GM19452 (cell line): ENCODE measurements around the gene ADCY7.

Experiments
- ATAC-seq: cut with Tn5 transposase; IDR thresholded peaks from one replicate; pipeline ENCODE4 v1.9.1; 2021; ENCODE audit not compliant: unreplicated experiment

ADCY7 gene

GRCh38 chr16:50265716-50266336 is 525 bp upstream of the ADCY7 start:
- no peak for ATAC-seq

- ATAC-seq, result no peak
These were observed 840 bp downstream of the ADCY7 start for GRCh38 chr16:50267151-50267631.

GRCh38 chr16:50267651-50268050 is 1.3 kb downstream of the ADCY7 start:
- ATAC-seq, result no peak

- ATAC-seq, result no peak
These were observed 2.0 kb downstream of the ADCY7 start for GRCh38 chr16:50268352-50268751.

- no peak for ATAC-seq
These were observed 2.8 kb downstream of the ADCY7 start for GRCh38 chr16:50269061-50269705.

- no peak for ATAC-seq
These were observed 3.6 kb downstream of the ADCY7 start for GRCh38 chr16:50269769-50270509.

- ATAC-seq, result no peak
These were observed 4.3 kb downstream of the ADCY7 start for GRCh38 chr16:50270510-50271147.

- no peak for ATAC-seq
These were observed 5.0 kb downstream of the ADCY7 start for GRCh38 chr16:50271148-50272041.

GRCh38 chr16:50272111-50272571 is 5.8 kb downstream of the ADCY7 start:
- no peak for ATAC-seq

GRCh38 chr16:50272687-50273381 is 6.5 kb downstream of the ADCY7 start:
- no peak for ATAC-seq

GRCh38 chr16:50273382-50273690 is 7.0 kb downstream of the ADCY7 start:
- no peak for ATAC-seq

GRCh38 chr16:50273888-50274325 is 7.6 kb downstream of the ADCY7 start:
- peak; percentile 65 for ATAC-seq

- ATAC-seq, result peak; percentile 39
These were observed 8.2 kb downstream of the ADCY7 start for GRCh38 chr16:50274326-50275097.

- no peak for ATAC-seq
These were observed 8.7 kb downstream of the ADCY7 start for GRCh38 chr16:50275098-50275415.

- no peak for ATAC-seq
These were observed 9.3 kb downstream of the ADCY7 start for GRCh38 chr16:50275428-50276325.

- ATAC-seq, result no peak
These were observed 9.9 kb downstream of the ADCY7 start for GRCh38 chr16:50276326-50276640.

- ATAC-seq, result no peak
These were observed 10.6 kb downstream of the ADCY7 start for GRCh38 chr16:50276801-50277555.

- ATAC-seq, result no peak
These were observed 11.9 kb downstream of the ADCY7 start for GRCh38 chr16:50278251-50278650.
